K562 (cell line): ENCODE data around the gene LTB4R2. TPM values are rescaled to one million over a fixed set of nuclear protein-coding genes. Genes with fewer than 3 reads are reported as not detected.

Experiments
- MGA ChIP-seq: fragments of 450-650 bp; IDR thresholded peaks from 2 replicates; pipeline ENCODE4 v1.6.1; 2016; ENCODE audit warnings: mild to moderate bottlenecking, moderate library complexity
- SMAD2 ChIP-seq: fragments of 150-350 bp; IDR thresholded peaks from 2 replicates; pipeline ENCODE4 v1.6.1; 2014; ENCODE audit warnings: low read depth, mild to moderate bottlenecking, low read length
- ZNF77 ChIP-seq: fragments of 250-450 bp; sonication (Bioruptor Pico); IDR thresholded peaks from 2 replicates; pipeline ENCODE4 v1.5.0; 2020
- polyA plus RNA-seq, 8 experiments: library from polyadenylated mRNA; depleted of rRNA in 4 of 8; stranded (reverse) in 5 of 8; unstranded in 3 of 8; fragments of >200 nt; fragmentation: Nextera tagmentation in 2 of 8; fragmentation: Illumina TruSeq in 1 of 8; extraction: Ambion mirVana in 2 of 8; extraction: Trizol in 1 of 8; gene quantifications; 2 replicates each; pipeline versions ENCODE4 v1.2.1 to v1.2.3, GENCODE V29; 2011 to 2014; ENCODE audit warnings: inconsistent platforms in 1 of 8, missing spikeins in 1 of 8
- total RNA-seq, 7 experiments: library from RNA; depleted of rRNA in 6 of 7; stranded (reverse); fragments of >200 nt in 6 of 7; fragmentation: Illumina TruSeq in 2 of 7; extraction: Trizol in 2 of 7; gene quantifications; 2 replicates each; pipeline versions ENCODE4 v1.2.1 to v1.2.3, GENCODE V29; 2011 to 2021; ENCODE audit warnings: low replicate concordance in 1 of 7
- TF ChIP-seq, protein P1 (sequence below): sonication (generic); formaldehyde crosslinking; IDR thresholded peaks from 2 replicates; pipeline ENCODE4 v1.5.0; 2020; ENCODE audit warnings: missing genetic modification reagents
- TF ChIP-seq, protein P2 (sequence below): fragments of 450-650 bp; IDR thresholded peaks from 2 replicates; pipeline ENCODE4 v1.6.1; 2016; ENCODE audit warnings: low read depth

The LTB4R2 gene
- total and polyA plus RNA-seq, 9 of the 15 experiments (the other 6 are each of a cell fraction or from before 2014, with no cell fraction given) = 0.03 to 11.6 (median 2.8) TPM; not detected in 1

GRCh38 chr14:24271134-24271833 is 38.7 kb upstream of the LTB4R2 start, which contains the start of gene RABGGTA (continued):
- peak; percentile 93 for TF ChIP-seq MGA
- TF ChIP-seq, protein P1, sequence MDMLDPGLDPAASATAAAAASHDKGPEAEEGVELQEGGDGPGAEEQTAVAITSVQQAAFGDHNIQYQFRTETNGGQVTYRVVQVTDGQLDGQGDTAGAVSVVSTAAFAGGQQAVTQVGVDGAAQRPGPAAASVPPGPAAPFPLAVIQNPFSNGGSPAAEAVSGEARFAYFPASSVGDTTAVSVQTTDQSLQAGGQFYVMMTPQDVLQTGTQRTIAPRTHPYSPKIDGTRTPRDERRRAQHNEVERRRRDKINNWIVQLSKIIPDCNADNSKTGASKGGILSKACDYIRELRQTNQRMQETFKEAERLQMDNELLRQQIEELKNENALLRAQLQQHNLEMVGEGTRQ (CRISPR knock-in tag) = no peak
- no peak for TF ChIP-seq ZNF77 (CRISPR knock-in tag)
- TF ChIP-seq, protein P2, sequence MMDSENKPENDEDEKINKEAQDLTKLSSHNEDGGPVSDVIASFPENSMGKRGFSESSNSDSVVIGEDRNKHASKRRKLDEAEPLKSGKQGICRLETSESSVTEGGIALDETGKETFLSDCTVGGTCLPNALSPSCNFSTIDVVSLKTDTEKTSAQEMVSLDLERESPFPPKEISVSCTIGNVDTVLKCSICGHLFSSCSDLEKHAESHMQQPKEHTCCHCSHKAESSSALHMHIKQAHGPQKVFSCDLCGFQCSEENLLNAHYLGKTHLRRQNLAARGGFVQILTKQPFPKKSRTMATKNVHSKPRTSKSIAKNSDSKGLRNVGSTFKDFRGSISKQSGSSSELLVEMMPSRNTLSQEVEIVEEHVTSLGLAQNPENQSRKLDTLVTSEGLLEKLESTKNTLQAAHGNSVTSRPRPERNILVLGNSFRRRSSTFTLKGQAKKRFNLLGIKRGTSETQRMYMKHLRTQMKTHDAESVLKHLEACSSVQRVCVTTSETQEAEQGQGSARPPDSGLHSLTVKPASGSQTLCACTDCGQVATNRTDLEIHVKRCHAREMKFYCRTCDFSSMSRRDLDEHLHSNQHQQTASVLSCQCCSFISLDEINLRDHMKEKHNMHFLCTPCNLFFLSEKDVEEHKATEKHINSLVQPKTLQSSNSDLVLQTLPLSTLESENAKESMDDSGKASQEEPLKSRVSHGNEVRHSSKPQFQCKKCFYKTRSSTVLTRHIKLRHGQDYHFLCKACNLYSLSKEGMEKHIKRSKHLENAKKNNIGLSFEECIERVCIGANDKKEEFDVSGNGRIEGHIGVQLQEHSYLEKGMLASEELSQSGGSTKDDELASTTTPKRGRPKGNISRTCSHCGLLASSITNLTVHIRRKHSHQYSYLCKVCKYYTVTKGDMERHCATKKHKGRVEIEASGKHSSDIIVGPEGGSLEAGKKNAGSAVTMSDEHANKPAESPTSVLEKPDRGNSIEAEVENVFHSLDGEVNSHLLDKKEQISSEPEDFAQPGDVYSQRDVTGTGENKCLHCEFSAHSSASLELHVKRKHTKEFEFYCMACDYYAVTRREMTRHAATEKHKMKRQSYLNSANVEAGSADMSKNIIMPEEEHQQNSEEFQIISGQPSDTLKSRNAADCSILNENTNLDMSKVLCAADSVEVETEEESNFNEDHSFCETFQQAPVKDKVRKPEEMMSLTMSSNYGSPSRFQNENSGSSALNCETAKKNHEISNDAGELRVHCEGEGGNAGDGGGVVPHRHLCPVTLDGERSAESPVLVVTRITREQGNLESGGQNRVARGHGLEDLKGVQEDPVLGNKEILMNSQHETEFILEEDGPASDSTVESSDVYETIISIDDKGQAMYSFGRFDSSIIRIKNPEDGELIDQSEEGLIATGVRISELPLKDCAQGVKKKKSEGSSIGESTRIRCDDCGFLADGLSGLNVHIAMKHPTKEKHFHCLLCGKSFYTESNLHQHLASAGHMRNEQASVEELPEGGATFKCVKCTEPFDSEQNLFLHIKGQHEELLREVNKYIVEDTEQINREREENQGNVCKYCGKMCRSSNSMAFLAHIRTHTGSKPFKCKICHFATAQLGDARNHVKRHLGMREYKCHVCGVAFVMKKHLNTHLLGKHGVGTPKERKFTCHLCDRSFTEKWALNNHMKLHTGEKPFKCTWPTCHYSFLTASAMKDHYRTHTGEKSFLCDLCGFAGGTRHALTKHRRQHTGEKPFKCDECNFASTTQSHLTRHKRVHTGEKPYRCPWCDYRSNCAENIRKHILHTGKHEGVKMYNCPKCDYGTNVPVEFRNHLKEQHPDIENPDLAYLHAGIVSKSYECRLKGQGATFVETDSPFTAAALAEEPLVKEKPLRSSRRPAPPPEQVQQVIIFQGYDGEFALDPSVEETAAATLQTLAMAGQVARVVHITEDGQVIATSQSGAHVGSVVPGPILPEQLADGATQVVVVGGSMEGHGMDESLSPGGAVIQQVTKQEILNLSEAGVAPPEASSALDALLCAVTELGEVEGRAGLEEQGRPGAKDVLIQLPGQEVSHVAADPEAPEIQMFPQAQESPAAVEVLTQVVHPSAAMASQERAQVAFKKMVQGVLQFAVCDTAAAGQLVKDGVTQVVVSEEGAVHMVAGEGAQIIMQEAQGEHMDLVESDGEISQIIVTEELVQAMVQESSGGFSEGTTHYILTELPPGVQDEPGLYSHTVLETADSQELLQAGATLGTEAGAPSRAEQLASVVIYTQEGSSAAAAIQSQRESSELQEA = no peak
- TF ChIP-seq SMAD2 = no peak
